Activated CD4-positive, CD25-positive, alpha-beta regulatory T cell treated with anti-CD3 and anti-CD28 coated beads, Interleukin-2, amount 50 U/mL, for 16 hours (primary cell): Measurements from ENCODE around the gene IL5RA.
A peak's percentile ranks its signal among the peaks of the same experiment; 100 is the strongest.

Experiments used
- DNase-seq: peaks from one replicate; pipeline ENCODE4 v3.0.0-alpha.2; 2020; ENCODE audit warnings: low read depth, low spot score

The IL5RA gene

GRCh38 chr3:3110299-3110630, at the start of gene IL5RA:
Gene IL5RA, minus strand, starts transcription at chr3:3110374. Its CDS starts 5,390 bp downstream, at chr3:3104984.
- DNase-seq, result no peak

GRCh38 chr3:3157484-3157883, 47.3 kb upstream of the IL5RA start:
- no peak for DNase-seq

- no peak for DNase-seq
Measured at GRCh38 chr3:3154879-3155610, 44.9 kb upstream of the IL5RA start.

GRCh38 chr3:3151513-3151912, 41.3 kb upstream of the IL5RA start:
- DNase-seq, result no peak

- DNase-seq, result no peak
Measured at GRCh38 chr3:3149560-3149959, 39.4 kb upstream of the IL5RA start.

- DNase-seq, result no peak
Measured at GRCh38 chr3:3145831-3146230, 35.7 kb upstream of the IL5RA start.

GRCh38 chr3:3141939-3142338, 31.8 kb upstream of the IL5RA start:
- no peak for DNase-seq

- no peak for DNase-seq
Measured at GRCh38 chr3:3137526-3137925, 27.4 kb upstream of the IL5RA start.

- DNase-seq, result no peak
Measured at GRCh38 chr3:3134750-3135448, 24.7 kb upstream of the IL5RA start.

GRCh38 chr3:3133500-3133899, 23.3 kb upstream of the IL5RA start:
- DNase-seq, result no peak

- DNase-seq, result no peak
Measured at GRCh38 chr3:3129579-3129978, 19.4 kb upstream of the IL5RA start.

GRCh38 chr3:3127432-3128010, 17.3 kb upstream of the IL5RA start:
- DNase-seq, result no peak

GRCh38 chr3:3126477-3127431, 16.6 kb upstream of the IL5RA start, which contains the start of gene TRNT1:
Gene TRNT1, plus strand, starts transcription at chr3:3126940. Its CDS starts 2,101 bp downstream, at chr3:3129041.
- peak; percentile 89 for DNase-seq

GRCh38 chr3:3125977-3126376, 15.8 kb upstream of the IL5RA start:
- DNase-seq, result no peak

- no peak for DNase-seq
Measured at GRCh38 chr3:3119393-3119851, 9.2 kb upstream of the IL5RA start.

GRCh38 chr3:3117651-3118050, 7.5 kb upstream of the IL5RA start:
- DNase-seq, result no peak

GRCh38 chr3:3113042-3113709, 3.0 kb upstream of the IL5RA start:
- no peak for DNase-seq

- no peak for DNase-seq
Measured at GRCh38 chr3:3110749-3111361, 681 bp upstream of the IL5RA start.

GRCh38 chr3:3109407-3110298, 521 bp downstream of the IL5RA start:
- no peak for DNase-seq

- no peak for DNase-seq
Measured at GRCh38 chr3:3107858-3108257, 2.3 kb downstream of the IL5RA start.
